K562 (cell line): ENCODE data around the gene IDS. TPM values are rescaled to one million over a fixed set of nuclear protein-coding genes. Genes with fewer than 3 reads are reported as not detected.

ENCODE experiments used
- FOXP1 ChIP-seq: sonication (generic); formaldehyde crosslinking; IDR thresholded peaks from 2 replicates; pipeline ENCODE4 v1.8.0; 2022; ENCODE audit warnings: mild to moderate bottlenecking, missing genetic modification reagents
- HDAC1 ChIP-seq, 2 experiments: fragments of 450-650 bp; IDR thresholded peaks; 2 replicates each; pipeline ENCODE4 v1.6.1; 2016 to 2017; ENCODE audit warnings: inconsistent platforms in 1 of 2, mild to moderate bottlenecking in 1 of 2, moderate library complexity in 1 of 2
- HNRNPL ChIP-seq: fragments of 200-400 bp; formaldehyde crosslinking; IDR thresholded peaks from 2 replicates; pipeline ENCODE4 v1.6.1; 2017; ENCODE audit warnings: low read depth, mild to moderate bottlenecking, low read length
- MED1 ChIP-seq: sonication (generic); formaldehyde crosslinking; IDR thresholded peaks from 2 replicates; pipeline ENCODE4 v1.8.1; 2023; ENCODE audit warnings: missing genetic modification reagents, borderline replicate concordance
- MEIS2 ChIP-seq: fragments of 450-650 bp; IDR thresholded peaks from 2 replicates; pipeline ENCODE4 v1.6.1; 2014; ENCODE audit warnings: mild to moderate bottlenecking; ENCODE audit not compliant: partially characterized antibody
- NR2C2 ChIP-seq, 2 experiments: fragments of 200-800 bp in 1 of 2; sonication (Bioruptor generic) in 1 of 2; sonication (generic) in 1 of 2; formaldehyde crosslinking in 1 of 2; IDR thresholded peaks; 2 replicates each; pipeline versions ENCODE4 v1.6.1 to v1.8.0; 2016 to 2022; ENCODE audit warnings: mild to moderate bottlenecking in 1 of 2, missing compliant biosample characterization in 1 of 2, missing genetic modification characterization in 1 of 2, missing genetic modification reagents in 1 of 2
- TAL1 ChIP-seq: fragments of 450-650 bp; IDR thresholded peaks from 2 replicates; pipeline ENCODE4 v1.6.1; 2016; ENCODE audit warnings: mild to moderate bottlenecking
- ZFP1 ChIP-seq: fragments of 450-650 bp; formaldehyde crosslinking; IDR thresholded peaks from 2 replicates; pipeline ENCODE4 v1.4.0; 2020; ENCODE audit warnings: mild to moderate bottlenecking, mixed read lengths
- polyA plus RNA-seq, 8 experiments: library from polyadenylated mRNA; depleted of rRNA in 4 of 8; stranded (reverse) in 5 of 8; unstranded in 3 of 8; fragments of >200 nt; fragmentation: Nextera tagmentation in 2 of 8; fragmentation: Illumina TruSeq in 1 of 8; extraction: Ambion mirVana in 2 of 8; extraction: Trizol in 1 of 8; gene quantifications; 2 replicates each; pipeline versions ENCODE4 v1.2.1 to v1.2.3, GENCODE V29; 2011 to 2014; ENCODE audit warnings: inconsistent platforms in 1 of 8, missing spikeins in 1 of 8
- total RNA-seq, 7 experiments: library from RNA; depleted of rRNA in 6 of 7; stranded (reverse); fragments of >200 nt in 6 of 7; fragmentation: Illumina TruSeq in 2 of 7; extraction: Trizol in 2 of 7; gene quantifications; 2 replicates each; pipeline versions ENCODE4 v1.2.1 to v1.2.3, GENCODE V29; 2011 to 2021; ENCODE audit warnings: low replicate concordance in 1 of 7
- TF ChIP-seq, protein P1 (sequence below): fragments of 450-650 bp; IDR thresholded peaks from 2 replicates; pipeline ENCODE4 v1.6.1; 2018; ENCODE audit not compliant: partially characterized antibody
- TF ChIP-seq, protein P2 (sequence below): fragments of 250-450 bp; sonication (Bioruptor Pico); IDR thresholded peaks from 2 replicates; pipeline ENCODE4 v1.5.0; 2021; ENCODE audit warnings: mild to moderate bottlenecking, borderline replicate concordance
- TF ChIP-seq, protein P3 (sequence below): fragments of 250-450 bp; sonication (Bioruptor Pico); IDR thresholded peaks from 2 replicates; pipeline ENCODE4 v1.5.0; 2020; ENCODE audit warnings: mild to moderate bottlenecking, borderline replicate concordance

Gene IDS
- total and polyA plus RNA-seq, 9 of the 15 experiments (the other 6 are each of a cell fraction or from before 2014, with no cell fraction given), result 2.0 to 18.6 (median 8.6) TPM

DNA sequence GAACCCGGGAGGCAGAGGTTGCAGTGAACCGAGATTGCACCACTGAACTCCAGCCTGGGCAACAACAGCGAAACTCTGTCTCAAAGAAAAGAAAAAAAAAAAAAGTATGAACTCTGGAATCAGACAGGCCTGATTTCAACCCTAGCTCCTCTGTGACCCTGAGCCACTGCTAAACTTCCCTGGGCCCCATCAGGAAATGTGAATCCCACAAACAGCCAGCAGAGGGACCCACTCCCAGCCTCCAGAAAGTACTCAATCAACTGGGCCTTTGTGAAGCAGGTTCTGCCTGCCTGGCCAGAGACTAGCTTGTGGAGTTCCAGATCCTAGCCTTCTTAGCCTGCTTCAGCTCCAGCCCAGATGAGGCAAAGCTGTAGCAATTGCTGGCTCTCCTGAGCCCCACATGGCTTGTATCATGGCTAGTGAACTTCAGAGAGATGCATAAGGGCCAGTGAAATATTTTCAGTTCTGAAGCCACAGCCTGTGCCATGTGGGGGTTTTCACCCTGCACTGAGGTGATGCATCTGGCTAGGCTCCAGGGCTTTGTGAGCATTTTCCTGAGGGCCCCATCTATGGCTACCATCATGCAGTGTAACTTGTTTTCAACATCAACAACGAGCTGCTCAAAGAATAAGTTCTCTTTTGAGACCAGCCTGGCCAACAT, 7.2 kb upstream of the IDS start (continued):
- no peak for TF ChIP-seq MED1
- TF ChIP-seq MEIS2, result peak; percentile 29
- TF ChIP-seq HNRNPL, result no peak
- TF ChIP-seq ZFP1 (CRISPR knock-in tag), result no peak
- TF ChIP-seq, protein P1, sequence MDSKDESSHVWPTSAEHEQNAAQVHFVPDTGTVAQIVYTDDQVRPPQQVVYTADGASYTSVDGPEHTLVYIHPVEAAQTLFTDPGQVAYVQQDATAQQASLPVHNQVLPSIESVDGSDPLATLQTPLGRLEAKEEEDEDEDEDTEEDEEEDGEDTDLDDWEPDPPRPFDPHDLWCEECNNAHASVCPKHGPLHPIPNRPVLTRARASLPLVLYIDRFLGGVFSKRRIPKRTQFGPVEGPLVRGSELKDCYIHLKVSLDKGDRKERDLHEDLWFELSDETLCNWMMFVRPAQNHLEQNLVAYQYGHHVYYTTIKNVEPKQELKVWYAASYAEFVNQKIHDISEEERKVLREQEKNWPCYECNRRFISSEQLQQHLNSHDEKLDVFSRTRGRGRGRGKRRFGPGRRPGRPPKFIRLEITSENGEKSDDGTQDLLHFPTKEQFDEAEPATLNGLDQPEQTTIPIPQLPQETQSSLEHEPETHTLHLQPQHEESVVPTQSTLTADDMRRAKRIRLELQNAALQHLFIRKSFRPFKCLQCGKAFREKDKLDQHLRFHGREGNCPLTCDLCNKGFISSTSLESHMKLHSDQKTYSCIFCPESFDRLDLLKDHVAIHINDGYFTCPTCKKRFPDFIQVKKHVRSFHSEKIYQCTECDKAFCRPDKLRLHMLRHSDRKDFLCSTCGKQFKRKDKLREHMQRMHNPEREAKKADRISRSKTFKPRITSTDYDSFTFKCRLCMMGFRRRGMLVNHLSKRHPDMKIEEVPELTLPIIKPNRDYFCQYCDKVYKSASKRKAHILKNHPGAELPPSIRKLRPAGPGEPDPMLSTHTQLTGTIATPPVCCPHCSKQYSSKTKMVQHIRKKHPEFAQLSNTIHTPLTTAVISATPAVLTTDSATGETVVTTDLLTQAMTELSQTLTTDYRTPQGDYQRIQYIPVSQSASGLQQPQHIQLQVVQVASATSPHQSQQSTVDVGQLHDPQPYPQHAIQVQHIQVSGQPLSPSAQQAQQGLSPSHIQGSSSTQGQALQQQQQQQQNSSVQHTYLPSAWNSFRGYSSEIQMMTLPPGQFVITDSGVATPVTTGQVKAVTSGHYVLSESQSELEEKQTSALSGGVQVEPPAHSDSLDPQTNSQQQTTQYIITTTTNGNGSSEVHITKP, result no peak
- TF ChIP-seq HDAC1 (IDR thresholded peaks at IDR 0.05), result no peak
- TF ChIP-seq, protein P2, sequence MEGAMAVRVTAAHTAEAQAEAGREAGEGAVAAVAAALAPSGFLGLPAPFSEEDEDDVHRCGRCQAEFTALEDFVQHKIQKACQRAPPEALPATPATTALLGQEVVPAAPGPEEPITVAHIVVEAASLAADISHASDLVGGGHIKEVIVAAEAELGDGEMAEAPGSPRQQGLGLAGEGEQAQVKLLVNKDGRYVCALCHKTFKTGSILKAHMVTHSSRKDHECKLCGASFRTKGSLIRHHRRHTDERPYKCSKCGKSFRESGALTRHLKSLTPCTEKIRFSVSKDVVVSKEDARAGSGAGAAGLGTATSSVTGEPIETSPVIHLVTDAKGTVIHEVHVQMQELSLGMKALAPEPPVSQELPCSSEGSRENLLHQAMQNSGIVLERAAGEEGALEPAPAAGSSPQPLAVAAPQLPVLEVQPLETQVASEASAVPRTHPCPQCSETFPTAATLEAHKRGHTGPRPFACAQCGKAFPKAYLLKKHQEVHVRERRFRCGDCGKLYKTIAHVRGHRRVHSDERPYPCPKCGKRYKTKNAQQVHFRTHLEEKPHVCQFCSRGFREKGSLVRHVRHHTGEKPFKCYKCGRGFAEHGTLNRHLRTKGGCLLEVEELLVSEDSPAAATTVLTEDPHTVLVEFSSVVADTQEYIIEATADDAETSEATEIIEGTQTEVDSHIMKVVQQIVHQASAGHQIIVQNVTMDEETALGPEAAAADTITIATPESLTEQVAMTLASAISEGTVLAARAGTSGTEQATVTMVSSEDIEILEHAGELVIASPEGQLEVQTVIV (CRISPR knock-in tag), result no peak
- TF ChIP-seq, protein P3, sequence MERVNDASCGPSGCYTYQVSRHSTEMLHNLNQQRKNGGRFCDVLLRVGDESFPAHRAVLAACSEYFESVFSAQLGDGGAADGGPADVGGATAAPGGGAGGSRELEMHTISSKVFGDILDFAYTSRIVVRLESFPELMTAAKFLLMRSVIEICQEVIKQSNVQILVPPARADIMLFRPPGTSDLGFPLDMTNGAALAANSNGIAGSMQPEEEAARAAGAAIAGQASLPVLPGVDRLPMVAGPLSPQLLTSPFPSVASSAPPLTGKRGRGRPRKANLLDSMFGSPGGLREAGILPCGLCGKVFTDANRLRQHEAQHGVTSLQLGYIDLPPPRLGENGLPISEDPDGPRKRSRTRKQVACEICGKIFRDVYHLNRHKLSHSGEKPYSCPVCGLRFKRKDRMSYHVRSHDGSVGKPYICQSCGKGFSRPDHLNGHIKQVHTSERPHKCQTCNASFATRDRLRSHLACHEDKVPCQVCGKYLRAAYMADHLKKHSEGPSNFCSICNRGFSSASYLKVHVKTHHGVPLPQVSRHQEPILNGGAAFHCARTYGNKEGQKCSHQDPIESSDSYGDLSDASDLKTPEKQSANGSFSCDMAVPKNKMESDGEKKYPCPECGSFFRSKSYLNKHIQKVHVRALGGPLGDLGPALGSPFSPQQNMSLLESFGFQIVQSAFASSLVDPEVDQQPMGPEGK (CRISPR knock-in tag), result no peak
- no peak for TF ChIP-seq FOXP1 (CRISPR knock-in tag)
- TF ChIP-seq TAL1, result no peak
- no peak for TF ChIP-seq NR2C2 (CRISPR knock-in tag; IDR thresholded peaks at IDR 0.05)
- TF ChIP-seq NR2C2 (tag; IDR thresholded peaks at IDR 0.05), result no peak
